Activated gamma-delta T cell (primary cell): ENCODE results near the gene COX20.
"Not testable (repeated sequence)": the region's sequence is repeated elsewhere in the genome, so short reads cannot be mapped to it uniquely, and the experiment has no call there.

Experiments used
- DNase-seq: peaks from one replicate; lab custom pipeline; 2025; lab: John Stamatoyannopoulos, UW
- total RNA-seq, 2 donors: gene quantifications; one replicate each; lab custom pipeline; 2026; lab: John Stamatoyannopoulos, UW

The COX20 gene, protein sequence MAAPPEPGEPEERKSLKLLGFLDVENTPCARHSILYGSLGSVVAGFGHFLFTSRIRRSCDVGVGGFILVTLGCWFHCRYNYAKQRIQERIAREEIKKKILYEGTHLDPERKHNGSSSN
- total RNA-seq = 40.7 to 43.2 reads per million in 2 donors

DNA sequence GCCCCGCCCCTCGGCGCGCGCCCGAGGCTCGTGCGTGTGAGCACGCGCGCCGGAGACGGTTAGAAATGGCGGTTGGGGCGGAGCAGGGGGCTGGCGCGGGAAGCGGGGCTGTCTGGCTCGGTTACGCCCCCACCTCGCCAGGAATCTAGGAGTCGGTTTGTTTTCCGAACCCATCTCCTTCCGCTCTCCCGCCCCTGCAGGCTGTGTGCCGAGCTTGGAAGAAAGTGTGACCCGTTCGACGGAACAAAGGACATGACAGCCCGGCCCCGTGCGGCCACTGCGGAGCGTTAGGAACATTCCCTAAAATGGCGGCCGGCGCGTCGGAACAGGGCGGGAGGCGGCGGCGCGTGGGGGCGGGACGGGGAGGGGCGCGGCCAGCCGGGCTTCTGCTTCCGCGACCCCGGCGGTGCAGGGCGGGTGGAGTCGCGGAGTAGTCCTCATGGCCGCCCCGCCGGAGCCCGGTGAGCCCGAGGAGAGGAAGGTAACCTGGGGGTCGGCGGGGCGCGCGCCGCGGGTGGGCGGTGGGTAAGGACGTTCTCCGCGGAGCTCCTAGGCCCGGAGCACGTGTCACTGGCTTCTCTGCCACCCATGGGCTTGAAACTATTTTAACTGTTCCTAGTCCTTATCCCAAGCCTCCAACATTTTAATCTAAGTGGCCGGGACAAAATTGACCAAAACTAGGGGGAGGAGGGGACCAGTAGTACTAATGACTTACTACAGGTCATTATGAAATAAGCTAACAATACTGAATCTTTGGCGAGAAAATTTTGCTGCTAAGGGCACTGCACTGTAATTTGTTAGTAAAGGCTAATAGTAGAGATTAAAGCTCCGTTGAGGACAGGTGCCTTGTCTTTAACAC is at the start of gene COX20:
COX20 (plus strand) TSS at position 383 of the 859 bp plus-strand sequence; CDS start at position 440, 57 bp downstream.
- peak; percentile 81 for DNase-seq

DNA sequence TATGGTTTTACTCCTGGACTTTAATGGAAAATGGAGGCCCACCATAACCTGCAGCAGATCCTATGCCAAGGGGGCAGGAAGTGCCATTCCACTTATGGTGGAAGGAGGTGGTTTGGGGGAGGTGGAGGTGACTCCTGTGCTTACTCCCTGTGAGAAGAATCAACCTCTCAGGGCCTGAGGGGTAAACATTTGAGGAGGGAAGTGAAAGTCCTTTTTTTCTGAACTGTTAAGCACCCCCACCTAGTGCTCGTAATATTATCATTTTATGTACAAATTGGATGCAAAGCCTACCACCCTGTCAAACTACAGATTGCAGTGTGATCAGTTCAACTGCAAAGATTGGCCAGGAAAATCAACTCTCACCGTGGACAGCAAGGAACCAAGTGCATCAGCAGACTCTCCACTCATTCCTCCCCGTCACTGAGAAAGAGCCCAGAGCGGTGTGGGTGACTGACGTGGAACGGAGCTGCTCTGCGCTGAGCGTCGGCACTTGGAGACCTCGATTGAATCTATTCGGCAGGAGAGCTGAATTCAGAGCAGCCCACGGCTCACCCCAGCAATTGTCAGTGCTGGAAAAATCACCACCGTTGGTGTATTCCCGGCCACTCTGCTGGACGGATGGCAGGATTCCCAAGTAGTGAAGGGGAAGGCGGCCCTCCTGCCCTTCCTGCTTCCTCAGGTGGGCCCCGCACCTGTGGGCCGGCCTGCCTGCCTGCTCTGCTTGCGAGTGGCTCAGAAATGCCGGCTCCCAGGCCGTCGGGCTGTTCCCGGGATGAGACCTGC is 46.8 kb upstream of the COX20 start:
- peak; percentile 12 for DNase-seq

DNA sequence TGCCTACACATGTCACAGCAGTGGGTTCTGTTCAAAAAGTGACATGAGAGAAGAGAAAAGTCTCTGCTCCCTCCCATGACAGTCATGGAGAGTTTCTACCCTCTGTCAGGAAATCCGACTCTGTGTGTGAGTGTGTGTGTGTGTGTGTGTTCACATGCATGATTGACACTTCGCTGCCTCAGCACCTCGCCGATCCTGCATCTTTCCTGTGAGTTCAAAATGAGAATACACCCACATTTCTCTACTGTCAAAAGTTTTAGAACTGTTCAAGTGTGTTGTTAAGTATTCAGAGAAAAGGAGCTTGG is 46.2 kb upstream of the COX20 start:
- DNase-seq = no peak

DNA sequence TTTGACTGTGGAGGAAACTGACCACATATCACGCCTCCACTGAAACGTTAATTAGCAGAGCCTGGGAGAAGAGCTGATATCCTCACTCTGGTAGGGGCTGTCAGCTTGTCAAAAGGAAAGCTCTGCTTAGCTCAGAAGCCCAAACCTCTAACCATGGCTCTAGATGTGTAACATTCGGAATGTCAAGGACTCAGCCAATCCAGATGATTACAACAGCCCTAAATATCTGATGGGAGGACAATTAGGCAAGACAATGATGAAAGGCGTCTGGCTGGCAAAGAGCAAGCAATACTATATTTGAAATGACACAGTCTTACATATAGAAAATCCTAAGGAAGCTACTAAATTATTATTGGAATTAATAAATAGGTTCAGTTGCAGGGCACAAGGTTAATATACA is 45.7 kb upstream of the COX20 start:
- no peak for DNase-seq

DNA sequence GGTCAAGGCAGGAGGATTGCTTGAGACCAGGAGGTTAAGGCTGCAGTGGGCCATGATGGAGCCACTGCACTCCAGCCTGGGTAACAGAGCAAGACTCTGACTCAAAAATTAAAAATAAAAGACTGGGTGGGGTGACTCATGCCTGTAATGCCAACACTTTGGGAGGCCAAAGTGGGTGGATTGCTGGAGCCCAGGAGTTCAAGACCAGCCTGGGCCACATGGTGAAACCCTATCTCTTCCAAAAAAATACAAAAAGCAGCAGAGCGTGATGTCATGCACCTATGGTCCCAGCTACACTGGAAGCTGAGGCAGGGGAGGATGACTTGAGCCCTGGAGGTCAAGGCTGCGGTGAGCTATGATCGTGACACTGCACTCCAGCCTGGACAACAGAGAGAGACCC is 44.4 kb upstream of the COX20 start:
- DNase-seq = no peak

DNA sequence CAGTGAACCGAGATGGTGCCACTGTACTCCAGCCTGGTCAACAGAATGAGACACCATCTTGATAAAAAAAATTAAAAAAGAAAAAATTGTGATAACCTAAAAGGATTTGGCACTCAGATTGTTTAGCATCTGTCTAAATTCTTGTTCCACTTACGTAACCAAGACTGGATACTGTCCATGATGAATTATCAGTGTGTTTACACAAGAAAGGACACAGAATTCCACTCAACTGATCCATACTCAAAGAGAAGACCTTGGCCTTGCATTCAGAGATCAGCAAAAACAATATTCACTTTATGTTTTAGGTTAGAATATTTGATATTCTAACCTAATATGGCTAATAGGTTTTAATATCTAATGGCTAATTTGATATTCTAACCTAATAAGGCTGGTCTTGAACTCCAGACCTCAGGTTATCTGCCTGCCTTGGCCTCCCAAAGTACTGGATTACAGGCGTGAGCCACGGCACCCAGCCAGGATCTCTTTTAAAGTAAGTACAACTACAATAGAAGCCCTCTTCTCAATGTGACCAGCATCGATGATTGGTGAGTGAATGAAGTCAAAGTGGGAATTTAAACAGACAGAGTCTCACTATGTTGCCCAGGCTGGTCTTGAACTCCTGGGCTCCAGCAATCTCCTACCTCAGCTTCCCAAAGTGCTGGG is 43.1 kb upstream of the COX20 start:
- no peak for DNase-seq

DNA sequence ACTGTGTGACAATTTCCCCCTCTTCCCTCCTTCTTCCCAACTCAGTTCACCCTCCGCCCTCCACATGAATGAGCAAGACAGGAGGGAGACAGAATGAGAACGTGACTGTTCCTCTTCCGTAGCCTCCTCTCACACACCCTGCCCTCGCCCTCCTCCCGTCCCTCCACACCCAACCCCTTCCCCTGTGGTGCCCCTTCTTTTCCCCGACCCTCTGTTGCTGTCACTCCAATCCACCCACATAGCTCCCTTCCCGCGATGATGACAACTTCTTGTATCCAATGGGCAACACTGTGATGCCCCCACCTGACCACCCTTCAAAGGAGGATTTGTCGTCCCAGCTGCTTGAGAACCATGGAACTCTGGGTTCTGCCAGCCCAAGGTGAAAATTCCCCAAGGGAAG is 41.4 kb upstream of the COX20 start:
- no peak for DNase-seq

DNA sequence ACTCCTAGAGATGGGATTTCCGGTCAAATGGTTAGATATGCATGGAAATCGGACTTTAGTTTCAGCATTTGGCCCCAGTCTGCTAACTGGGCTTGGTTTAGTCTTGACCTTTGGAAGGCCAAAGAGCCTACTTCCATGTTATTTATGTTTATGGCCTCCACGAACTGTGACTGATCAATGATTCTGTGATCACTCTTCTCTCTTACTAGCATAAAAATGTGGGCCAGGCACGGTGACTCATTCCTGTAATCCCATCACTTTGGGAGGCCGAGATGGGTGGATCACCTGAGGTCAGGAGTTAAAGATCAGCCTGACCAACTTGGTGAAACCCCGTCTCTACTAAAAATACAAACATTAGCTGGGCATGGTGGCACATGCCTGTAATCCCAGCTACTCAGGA is 40.9 kb upstream of the COX20 start:
- DNase-seq = not testable (repeated sequence)

DNA sequence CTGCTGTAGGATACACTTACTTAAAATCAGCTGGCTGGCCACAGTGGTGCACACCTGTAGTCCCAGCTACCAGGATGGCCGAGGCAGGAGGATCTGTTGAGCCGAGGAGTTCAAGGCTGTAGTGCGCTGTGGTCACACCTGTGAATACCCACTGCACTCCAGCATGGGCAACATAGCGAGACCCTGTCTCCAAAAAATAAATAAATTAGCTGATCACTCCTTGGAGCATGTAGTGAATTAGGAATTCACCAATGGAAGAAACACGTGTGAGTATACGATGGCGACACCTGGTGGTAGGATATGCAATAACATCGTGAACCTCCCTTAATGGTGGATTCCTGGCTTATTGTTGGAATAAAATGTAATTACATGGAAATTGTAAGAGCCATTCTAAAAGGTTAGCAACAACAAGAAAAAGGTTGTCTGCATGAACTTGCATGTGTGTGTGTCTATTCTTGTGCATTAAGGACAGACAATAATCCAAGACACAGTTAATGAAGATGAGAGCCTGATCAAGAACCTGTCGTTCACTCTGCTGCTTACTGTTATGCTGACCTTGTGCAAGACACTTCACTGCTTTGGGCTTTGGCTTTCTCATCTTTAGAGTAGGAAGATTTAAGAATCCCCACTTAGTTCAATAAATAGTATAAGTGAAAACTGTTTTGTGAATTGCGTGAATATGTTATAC is 38.6 kb upstream of the COX20 start:
- no peak for DNase-seq

DNA sequence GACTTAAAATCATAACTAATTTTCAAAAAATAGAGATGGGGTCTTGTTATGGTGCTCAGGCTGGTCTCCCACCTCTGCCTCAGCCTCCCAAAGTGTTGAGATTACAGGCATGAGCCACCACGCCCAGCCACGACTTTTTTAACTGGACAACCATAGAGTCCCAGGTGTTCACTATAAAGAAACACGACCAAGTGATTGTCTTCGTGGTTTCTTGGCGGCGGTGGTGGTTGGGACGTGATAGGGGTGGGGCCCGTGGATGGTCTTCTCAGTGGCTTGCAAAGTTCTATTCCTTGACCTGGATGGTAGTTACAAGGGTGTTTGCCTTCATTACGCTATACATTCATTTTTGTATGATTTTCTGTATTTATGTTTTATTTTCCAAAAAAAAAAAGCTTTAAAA is 34.6 kb upstream of the COX20 start:
- no peak for DNase-seq

DNA sequence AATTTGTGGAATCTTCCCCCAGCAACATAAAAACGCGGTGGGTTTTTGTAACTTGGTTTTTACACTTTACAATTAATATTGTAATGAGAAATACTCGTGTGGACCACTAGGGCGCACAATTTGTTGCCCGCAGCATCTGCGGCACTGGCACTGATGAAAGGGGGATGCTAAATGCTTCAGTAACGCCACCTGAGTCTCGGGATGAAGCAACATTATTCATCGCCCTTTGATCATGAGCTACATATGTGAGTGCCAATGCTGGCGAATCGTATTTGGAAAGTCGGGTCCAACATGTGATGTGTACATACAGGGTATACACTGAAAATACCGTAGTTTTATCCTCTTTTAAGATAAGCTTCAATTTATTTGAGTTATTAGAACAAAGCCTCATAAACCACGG is 34.2 kb upstream of the COX20 start:
- no peak for DNase-seq

DNA sequence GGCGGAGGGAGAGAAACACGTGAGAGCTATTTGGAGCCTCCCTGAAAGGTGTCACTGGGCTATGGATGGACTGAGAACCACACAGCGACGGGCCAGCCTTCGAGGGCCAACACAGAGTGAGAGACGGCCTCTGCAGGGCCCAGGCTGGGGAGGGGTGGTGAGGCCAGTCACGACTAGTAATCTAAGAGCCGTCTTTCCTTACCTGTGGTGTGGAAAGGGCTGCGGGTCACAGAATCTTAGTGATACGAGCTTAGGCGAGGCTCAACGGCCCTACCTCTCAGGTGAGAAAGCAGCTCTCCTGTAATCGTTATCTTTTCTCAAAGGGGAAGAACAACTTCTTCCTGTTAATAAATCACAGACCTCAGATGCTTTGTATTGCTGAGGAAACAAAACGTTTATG is 33.4 kb upstream of the COX20 start:
- no peak for DNase-seq

DNA sequence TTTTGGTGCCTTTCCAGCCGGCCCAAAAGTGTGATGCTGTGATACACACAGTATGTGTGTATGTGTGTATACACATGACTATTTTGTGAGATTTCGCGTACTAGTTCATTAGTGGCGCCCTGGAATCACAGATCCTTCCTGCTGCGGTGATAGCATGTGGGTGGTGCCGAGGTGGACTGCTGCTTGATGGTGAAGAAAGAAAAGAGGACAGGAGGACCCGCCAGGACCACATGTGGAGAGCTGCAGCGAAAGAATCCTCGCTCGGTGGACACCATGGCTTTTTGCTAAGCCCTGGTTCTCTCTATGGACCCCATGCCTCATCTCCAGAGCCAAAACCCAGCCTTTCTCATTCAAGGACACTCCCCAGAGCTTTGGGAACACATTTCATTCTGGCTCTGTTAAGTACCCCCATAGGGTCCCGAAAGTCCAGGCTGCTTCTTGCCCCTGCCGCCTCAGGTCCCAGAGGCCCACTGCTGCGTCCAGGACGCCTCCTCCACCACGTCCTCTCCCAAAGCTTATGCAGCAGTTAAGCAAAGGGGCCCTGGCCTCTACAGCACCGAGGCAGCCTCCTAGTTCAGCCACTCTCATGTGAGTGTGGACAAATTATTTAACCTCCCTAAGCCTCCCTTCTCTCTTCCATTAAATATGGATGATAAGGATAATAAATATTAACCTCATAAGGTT is 32.8 kb upstream of the COX20 start:
- DNase-seq = no peak

DNA sequence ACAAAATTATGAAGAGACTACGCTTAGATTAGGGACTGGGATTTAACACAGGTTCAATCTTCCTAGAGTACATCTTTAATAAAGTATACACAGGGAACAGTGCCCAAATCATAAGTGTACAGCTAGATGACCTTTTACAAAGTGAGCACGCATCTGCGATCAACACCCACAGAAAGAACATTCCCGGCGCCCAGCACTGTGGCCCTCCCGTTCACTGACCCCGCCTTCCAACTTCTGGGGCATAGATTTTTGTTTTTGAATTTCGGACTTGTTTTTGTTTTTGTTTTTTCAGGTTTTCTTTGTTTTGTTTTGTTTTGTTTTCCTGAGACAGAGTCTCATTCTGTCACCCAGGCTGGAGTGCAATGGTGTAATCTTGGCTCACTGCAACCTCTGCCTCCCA is 30.6 kb upstream of the COX20 start:
- no peak for DNase-seq

DNA sequence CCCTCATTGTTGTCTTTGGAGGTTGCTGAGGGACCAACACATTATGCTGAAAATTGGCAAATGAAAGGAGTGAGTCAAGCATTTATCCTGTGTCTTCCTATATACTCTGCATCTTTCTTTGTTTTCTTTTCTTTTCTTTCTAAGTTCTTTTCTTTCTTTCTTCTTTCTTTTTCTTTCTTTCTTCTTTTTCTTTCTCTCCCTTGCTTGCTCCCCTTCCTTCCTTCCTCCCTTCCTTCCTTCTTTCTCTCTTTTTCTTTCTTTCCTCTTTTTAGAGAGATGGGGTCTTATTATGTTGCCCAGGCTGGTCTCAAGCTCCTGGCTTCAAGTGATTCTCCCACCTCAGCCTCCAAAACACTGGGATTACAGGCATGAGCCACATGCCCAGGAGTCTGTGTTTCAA is 28.3 kb upstream of the COX20 start:
- no peak for DNase-seq

DNA sequence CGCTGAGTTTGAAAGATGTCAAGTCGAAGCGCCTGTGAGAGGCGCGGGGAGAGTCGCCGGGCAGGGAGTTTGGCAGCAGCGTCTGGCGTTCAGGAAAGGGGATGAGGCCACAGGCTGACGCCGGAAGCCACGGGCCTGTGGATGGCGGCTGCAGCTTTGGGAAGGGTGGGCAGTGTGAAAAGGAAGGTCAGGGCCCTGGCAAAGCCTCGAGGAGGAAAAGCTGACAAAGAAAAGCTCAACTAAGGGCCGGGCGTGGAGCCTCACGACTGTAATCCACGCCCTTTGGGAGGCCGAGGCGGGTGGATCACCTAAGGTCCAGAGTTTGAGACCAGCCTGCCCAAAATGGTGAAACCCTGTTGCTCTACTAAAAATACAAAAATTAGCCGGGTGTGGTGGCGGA is 25.2 kb upstream of the COX20 start:
- no peak for DNase-seq

DNA sequence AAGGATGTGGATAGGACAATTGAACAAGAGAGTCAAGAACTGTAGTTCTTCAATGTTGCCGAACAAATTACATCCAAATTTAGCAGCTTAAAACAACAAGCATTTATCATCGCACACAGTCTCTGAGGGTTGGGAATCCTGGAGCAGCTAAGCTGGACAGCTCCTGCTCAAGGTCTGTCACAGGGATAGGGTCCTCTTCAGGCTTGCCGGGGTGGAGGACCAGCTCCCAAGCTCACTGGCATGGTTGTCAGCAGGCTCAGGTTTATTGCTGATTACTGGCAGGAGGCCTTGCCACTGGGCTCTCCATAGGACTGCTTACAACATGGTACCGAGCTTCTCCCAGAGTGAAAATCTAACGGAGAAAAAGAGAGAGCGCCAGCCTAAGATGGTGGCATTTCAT is 22.1 kb upstream of the COX20 start:
- no peak for DNase-seq

DNA sequence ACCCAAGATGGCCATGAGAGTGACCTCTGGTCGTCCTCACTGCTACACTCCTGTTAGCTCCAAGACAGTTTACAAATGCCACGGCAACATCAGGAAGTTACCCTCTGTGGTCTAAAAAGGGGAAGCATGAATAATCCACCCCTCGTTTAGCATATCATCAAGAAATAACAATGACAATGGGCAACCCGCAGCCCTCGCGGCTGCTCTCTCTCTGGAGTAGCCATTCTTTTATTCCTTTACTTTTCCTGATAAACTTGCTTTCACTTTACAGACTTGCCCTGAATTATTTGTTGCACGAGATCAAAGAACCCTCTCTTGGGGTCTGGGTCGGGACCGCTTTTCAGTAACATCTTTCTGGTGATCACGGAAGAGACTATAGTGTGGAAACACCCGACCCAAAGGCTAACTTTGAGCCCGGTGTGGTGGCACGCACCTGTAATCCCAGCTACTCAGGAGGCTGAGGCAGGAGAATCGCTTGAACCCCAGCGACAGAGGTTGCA is 19.8 kb upstream of the COX20 start:
- DNase-seq = no peak

DNA sequence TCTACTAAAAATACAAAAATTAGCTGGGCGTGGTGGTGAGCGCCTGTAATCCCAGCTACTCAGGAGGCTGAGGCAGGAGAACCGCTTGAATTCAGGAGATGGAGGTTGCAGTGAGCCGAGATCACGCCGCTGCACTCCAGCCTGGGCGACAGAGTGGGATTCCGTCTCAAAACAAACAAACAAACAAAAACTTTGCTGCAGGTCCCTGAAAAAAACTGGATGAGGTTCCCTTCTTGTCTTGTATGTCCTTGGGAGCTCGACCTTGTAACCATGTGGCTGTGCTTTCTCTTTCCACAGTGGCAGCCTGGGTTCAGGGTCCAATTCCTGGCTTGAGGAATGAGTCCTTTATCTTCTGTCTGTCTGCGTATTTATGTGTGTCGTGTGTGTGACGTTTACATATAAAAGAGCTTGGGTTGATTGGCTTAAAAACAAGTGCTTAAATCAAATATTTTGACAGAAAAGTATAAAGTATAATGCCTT is 18.0 kb upstream of the COX20 start:
- no peak for DNase-seq

DNA sequence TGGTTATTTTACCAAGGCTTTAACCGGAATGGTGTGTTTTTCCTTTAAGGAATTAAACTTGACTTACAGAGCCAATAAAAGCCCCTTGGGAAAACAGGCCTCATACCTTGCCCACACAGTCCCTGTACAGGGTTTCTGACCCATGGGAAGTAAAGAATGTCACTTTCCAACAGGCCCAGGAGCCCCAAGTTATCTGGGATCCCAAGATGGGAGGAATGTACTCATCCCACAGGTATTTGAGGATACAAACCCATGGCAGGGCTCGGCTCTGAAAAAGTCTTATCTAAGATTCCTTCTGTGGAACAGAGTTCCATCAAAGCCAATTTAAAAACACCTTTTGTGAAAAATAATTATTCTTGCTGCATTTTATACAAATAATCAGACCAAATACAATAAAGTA is 15.3 kb upstream of the COX20 start:
- no peak for DNase-seq

DNA sequence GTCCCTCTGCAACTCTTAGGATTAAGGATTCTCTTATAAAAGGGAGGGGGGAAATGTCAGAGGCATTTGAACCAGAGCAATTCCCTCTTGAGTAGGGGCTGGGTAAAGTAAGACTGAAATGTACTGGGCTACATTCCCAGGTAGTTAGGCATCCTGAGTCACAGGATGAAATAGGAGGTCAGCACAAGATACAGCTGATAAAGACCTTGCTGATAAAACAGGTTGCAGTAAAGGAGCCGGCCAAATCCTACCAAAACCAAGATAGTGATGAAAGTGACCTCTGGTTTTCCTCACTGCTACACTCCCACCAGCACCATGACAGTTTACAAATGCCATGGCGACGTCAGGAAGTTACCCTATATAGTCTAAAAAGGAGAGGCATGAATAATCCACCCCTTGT is 14.3 kb upstream of the COX20 start:
- no peak for DNase-seq
